GM10248 (cell line): ENCODE results near the gene FADS3.
A peak's percentile ranks its signal among the peaks of the same experiment; 100 is the strongest.

Source experiments
- CTCF ChIA-PET: fragments of 300-600 bp; sonication (Branson Sonifier 250); formaldehyde crosslinking; extraction: SDS; loops from one replicate; lab custom pipeline; 2021; ENCODE audit warnings: antibody characterized with exemption; lab: Yijun Ruan, JAX
- POLR2A ChIA-PET: fragments of 350-650 bp; sonication (Branson Sonifier 250); formaldehyde crosslinking; extraction: SDS; loops from one replicate; lab custom pipeline; 2020; ENCODE audit warnings: antibody characterized with exemption; lab: Yijun Ruan, JAX
- DNase-seq: peaks from one replicate; pipeline ENCODE4 v3.0.0; 2012; ENCODE audit errors: extremely low spot score
- TF ChIP-seq, protein P1 (sequence below): IDR thresholded peaks from 2 replicates; pipeline ENCODE4 v1.5.1; 2012; ENCODE audit warnings: mild to moderate bottlenecking, low read depth; ENCODE audit errors: extremely low read depth, missing control alignments, control extremely low read depth

The FADS3 gene, protein sequence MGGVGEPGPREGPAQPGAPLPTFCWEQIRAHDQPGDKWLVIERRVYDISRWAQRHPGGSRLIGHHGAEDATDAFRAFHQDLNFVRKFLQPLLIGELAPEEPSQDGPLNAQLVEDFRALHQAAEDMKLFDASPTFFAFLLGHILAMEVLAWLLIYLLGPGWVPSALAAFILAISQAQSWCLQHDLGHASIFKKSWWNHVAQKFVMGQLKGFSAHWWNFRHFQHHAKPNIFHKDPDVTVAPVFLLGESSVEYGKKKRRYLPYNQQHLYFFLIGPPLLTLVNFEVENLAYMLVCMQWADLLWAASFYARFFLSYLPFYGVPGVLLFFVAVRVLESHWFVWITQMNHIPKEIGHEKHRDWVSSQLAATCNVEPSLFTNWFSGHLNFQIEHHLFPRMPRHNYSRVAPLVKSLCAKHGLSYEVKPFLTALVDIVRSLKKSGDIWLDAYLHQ

DNA sequence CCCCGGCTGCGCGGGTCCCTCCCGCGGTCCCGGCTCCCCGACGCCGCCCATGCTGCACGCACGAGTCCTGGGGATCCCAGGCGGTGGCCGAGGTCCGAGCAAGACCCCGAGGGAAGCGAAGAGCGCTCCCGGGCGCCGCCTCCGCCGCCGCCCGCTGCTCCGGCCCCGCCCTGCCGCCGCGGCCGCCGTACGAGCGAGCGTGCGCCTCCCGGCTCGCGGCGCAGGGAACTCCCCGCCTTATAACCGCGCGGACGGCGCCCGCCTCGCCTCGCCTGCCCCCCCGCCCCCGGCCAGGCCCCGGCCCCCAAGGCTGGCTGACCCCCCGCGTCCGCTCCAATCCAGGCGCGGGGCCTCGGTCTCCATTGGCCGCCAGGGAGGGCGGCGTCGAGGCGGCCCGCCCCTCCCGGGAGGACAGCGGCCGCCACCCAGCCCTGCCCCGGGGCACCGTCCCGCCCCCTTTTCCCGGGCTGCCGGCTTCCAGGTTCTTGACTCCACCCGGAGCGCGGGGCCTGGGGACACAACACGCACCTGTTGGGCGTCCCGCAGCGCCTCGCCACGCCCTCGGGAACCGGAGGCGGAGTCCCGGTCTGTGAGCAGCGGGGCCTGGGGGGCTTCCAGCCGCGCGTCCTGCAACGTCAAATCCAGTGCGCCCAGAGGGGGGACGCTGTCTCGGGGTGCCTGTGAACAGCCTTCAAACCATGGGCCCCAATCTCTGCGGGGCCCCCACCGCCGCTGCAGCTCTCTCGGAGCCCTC lies at the start of gene FADS3:
FADS3 (minus strand) TSS at position 215 of the 754 bp plus-strand sequence; CDS start at position 51, 164 bp downstream.
- ChIA-PET CTCF (interaction anchor here (0.7 to 2.5 kb wide), 9 partner anchors 18 to 217 kb away, joined by 3 to 14 read pairs (median 3); no protein-coding TSS in a partner anchor), POLR2A (no interaction called here)
- TF ChIP-seq, protein P1, sequence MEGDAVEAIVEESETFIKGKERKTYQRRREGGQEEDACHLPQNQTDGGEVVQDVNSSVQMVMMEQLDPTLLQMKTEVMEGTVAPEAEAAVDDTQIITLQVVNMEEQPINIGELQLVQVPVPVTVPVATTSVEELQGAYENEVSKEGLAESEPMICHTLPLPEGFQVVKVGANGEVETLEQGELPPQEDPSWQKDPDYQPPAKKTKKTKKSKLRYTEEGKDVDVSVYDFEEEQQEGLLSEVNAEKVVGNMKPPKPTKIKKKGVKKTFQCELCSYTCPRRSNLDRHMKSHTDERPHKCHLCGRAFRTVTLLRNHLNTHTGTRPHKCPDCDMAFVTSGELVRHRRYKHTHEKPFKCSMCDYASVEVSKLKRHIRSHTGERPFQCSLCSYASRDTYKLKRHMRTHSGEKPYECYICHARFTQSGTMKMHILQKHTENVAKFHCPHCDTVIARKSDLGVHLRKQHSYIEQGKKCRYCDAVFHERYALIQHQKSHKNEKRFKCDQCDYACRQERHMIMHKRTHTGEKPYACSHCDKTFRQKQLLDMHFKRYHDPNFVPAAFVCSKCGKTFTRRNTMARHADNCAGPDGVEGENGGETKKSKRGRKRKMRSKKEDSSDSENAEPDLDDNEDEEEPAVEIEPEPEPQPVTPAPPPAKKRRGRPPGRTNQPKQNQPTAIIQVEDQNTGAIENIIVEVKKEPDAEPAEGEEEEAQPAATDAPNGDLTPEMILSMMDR = no peak
- peak; percentile 84 for DNase-seq

DNA sequence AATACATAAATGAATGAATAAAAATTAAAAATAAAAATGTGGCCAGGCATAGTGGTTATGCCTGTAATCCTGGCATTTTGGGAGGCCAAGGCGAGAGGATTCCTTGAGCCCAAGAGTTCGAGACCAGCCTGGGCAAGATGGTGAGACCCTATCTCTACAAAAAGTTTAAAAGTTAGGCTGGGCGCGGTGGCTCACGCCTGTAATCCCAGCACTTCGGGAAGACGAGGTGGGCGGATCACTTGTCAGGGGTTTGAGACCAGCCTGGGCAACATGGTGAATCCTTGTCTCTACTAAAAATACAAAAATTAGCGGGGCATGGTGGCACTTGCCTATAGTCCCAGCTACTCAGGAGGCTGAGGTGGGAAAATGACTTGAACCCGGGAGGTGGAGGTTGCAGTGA lies 49.1 kb upstream of the FADS3 start:
- ChIA-PET CTCF (no interaction called here), POLR2A (no interaction called here)
- no peak for DNase-seq
- TF ChIP-seq, protein P1 = no peak

DNA sequence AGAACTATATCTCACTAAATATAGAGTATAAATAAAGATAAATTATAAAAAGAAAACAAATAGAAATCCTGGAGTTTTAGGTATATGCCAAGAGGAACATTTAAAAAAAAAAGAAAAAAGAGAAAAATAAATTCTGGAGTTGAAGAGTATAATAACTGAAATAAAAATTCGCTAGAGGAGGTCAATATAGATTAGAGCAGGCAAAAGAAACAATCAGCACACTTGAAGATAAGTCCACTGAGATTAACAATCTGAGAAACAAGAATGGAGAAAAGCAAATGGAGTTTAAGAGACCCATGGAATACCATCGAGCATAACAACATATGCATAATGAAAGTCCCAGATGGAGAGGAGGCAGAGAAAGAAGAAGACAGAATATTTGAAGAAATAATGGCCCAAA lies 44.5 kb upstream of the FADS3 start:
- POLR2A ChIA-PET = no interaction called here
- TF ChIP-seq, protein P1 = no peak
- CTCF ChIA-PET = interaction anchor here (2.0 to 5.7 kb wide), 3 partner anchors 11 to 146 kb away, joined by 8 to 36 read pairs (median 10); no protein-coding TSS in a partner anchor
- no peak for DNase-seq

DNA sequence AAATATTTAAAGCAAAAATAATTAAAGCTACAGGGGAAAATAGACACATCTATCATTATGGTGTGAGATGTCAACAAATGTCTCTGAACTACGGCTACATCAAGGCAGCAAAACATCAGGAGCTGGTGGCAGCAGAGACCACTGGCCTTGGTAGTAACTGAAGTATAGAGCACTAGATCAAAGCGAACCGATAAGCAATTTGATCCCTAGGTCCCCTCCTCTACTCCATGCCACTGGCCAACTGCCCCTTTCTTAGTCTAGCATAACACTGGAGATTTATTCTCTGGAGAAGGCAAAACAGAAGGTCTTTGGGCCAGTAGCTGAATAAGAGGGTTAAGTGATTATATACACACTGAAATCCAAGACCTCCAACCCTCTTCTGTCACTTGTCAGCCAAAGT lies 39.6 kb upstream of the FADS3 start:
- CTCF ChIA-PET = interaction anchor here (1.0 to 1.6 kb wide), 4 partner anchors 17 to 151 kb away, joined by 3 to 15 read pairs (median 8); no protein-coding TSS in a partner anchor
- DNase-seq = no peak
- TF ChIP-seq, protein P1 = no peak
- POLR2A ChIA-PET = no interaction called here

DNA sequence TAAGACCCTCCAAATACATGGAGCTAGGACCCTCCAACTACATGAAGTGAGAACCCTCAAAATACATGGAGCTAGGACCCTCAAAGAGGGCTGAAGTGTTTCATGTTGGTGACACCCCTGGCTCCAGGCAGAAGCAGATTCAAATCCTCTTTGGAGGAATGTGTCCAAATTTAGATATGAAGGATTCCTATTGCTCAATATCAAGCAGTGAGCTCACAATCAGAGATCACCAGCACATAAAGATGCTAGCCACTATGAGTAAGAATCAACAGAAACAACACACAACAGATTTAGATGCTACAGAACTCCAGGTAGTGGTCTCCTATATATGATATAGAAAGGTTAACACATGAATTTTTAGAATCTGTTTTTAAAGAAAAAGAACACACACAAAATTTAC lies 37.3 kb upstream of the FADS3 start:
- ChIA-PET POLR2A (interaction anchor here (0.6 kb wide), 1 partner anchor 198 kb away, joined by 6 read pairs; no protein-coding TSS in a partner anchor), CTCF (interaction anchor here (1.3 to 2.0 kb wide), 4 partner anchors 18 to 153 kb away, joined by 4 to 12 read pairs (median 10); no protein-coding TSS in a partner anchor)
- TF ChIP-seq, protein P1 = no peak
- no peak for DNase-seq

DNA sequence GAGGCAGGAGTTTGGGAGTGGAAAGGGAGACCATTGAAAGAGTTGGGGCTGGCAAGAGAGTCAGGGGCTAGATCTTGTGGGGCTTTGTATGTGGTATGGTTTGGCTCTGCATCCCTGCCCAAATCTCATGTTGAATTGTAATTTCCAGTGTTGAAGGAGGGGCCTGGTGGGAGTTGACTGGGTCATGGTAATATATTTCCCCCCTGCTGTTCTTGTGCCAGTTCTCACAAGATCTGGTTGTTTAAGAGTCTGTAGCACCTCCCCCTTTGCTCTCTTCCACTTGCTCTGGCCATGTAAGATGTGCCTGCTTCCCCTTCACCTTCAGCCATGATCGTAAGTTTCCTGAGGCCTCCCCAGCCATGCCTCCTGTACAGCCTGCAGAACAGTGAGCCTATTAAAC lies 36.2 kb upstream of the FADS3 start:
- TF ChIP-seq, protein P1 = no peak
- no peak for DNase-seq
- ChIA-PET CTCF (no interaction called here), POLR2A (no interaction called here)
